HFFc6 (cell line): Measurements from ENCODE around the gene NEURL4. TPM values are rescaled to one million over a fixed set of nuclear protein-coding genes. Genes with fewer than 3 reads are reported as not detected.

Source experiments
- DNase-seq: peaks from one replicate; pipeline ENCODE4 v3.0.0-alpha.2; 2018
- H3K27ac Mint-ChIP-seq: 2 replicates; pipeline ENCODE4 v1.8.0; 2020; ENCODE audit warnings: mild to moderate bottlenecking, mixed read lengths
- H3K27me3 Mint-ChIP-seq: 2 replicates; pipeline ENCODE4 v1.8.0; 2021; ENCODE audit warnings: mild to moderate bottlenecking, moderate library complexity, mixed read lengths; ENCODE audit not compliant: insufficient read depth
- H3K36me3 Mint-ChIP-seq: 2 replicates; pipeline ENCODE4 v1.8.0; 2021; ENCODE audit warnings: low read depth, mixed read lengths
- H3K4me1 Mint-ChIP-seq: 2 replicates; pipeline ENCODE4 v1.8.0; 2020; ENCODE audit warnings: low read depth, mixed read lengths
- H3K4me3 Mint-ChIP-seq: 2 replicates; pipeline ENCODE4 v1.8.0; 2020; ENCODE audit warnings: mild to moderate bottlenecking, moderate library complexity, mixed read lengths
- H3K9me3 Mint-ChIP-seq: 2 replicates; pipeline ENCODE4 v1.8.0; 2020; ENCODE audit warnings: mild to moderate bottlenecking, mixed read lengths
- CTCF ChIP-seq: fragments of 200-600 bp; sonication (generic); IDR thresholded peaks from 2 replicates; pipeline ENCODE4 v1.5.0; 2021; ENCODE audit warnings: antibody characterized with exemption, mild to moderate bottlenecking
- total RNA-seq, 6 experiments: library from RNA; stranded (reverse); fragmentation: NEBNext Ultra II Directional; extraction: Animal tissue kit (Norgen Biotek cat#: 25700); gene quantifications; 2 replicates in 1 of 6; 3 replicates in 5 of 6; pipeline ENCODE4 v1.2.3, GENCODE V29; 2021

Gene NEURL4
- total RNA-seq, 6 experiments from 2014 or later: 18.7 to 24.6 (median 20.4) TPM

- DNase-seq: peak; percentile 80
- no peak for TF ChIP-seq CTCF
- peak overlapping the region; percentile 94 for H3K4me3 Mint-ChIP-seq
- H3K27me3 Mint-ChIP-seq: peaks cover 16% of the 10 kb centered on the region
- H3K4me1 Mint-ChIP-seq: peaks cover 52% of the 10 kb centered on the region
- H3K27ac Mint-ChIP-seq: peak overlapping the region; percentile 94
- peaks cover 50% of the 10 kb centered on the region for H3K36me3 Mint-ChIP-seq
- no peaks in the 10 kb centered on the region for H3K9me3 Mint-ChIP-seq
These were observed 20.3 kb downstream of the NEURL4 start for GRCh38 chr17:7308625-7309433.

- Mint-ChIP-seq H3K4me3 (peak overlapping the region; percentile 94), H3K27ac (peak overlapping the region; percentile 99), H3K36me3 (peaks cover 41% of the 10 kb centered on the region), H3K27me3 (peaks cover 12% of the 10 kb centered on the region), H3K9me3 (no peaks in the 10 kb centered on the region), H3K4me1 (peaks cover 43% of the 10 kb centered on the region)
- DNase-seq: no peak
- peak; percentile 36 for TF ChIP-seq CTCF
These were observed 21.2 kb downstream of the NEURL4 start for GRCh38 chr17:7307686-7308624.

DNA sequence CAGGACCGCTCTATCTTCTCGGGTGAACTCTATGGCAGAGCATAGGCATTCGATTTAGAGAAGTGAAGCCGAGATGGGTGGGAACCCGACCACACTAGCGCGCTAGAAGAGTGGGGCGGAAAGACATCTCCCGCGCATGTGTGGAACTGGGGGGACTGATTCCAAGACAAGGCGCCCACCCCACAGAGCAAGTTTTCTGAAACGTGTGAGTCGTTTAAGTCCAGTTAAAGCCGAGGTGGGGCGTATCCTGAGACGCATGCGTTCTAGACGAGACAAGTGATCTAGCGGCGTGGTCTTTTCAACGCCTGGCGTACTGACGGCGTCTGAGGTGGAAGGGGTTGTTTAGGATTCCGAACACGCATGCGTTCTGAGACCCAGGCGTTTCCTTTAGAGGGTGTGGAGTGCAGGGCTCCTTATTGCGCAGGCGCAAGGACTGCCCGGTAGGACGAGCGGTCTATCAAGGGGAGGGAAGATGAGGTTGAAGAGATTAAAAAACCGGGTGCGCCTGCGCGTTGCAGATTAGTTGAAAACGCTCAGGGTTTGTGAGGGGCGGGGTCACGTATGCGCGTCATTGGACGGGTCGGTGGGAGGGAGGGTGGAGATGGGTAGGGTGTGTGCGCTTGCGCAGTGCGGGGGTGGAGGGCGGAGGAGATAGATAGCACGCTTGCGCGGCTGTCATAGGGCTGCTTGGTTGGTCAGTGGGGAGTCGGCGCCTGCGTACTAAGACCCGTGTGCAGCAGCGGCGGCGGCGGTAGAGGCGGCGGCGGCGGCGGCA lies 22.0 kb downstream of the NEURL4 start, which contains the start of gene EIF5A:
Gene EIF5A (plus strand): TSS at position 718 of the 775 bp plus-strand sequence. CDS start 2,008 bp downstream, outside the sequence.
- no peak for TF ChIP-seq CTCF
- peaks cover 10% of the 10 kb centered on the region for H3K27me3 Mint-ChIP-seq
- peaks cover 36% of the 10 kb centered on the region for H3K4me1 Mint-ChIP-seq
- peak within 1 kb of the TSS; percentile 94 for H3K4me3 Mint-ChIP-seq
- H3K27ac Mint-ChIP-seq: peak within 1 kb of the TSS; percentile 99
- H3K9me3 Mint-ChIP-seq: no peaks in the 10 kb centered on the region
- DNase-seq: peak; percentile 100
- H3K36me3 Mint-ChIP-seq: peaks cover 33% of the 10 kb centered on the region

DNA sequence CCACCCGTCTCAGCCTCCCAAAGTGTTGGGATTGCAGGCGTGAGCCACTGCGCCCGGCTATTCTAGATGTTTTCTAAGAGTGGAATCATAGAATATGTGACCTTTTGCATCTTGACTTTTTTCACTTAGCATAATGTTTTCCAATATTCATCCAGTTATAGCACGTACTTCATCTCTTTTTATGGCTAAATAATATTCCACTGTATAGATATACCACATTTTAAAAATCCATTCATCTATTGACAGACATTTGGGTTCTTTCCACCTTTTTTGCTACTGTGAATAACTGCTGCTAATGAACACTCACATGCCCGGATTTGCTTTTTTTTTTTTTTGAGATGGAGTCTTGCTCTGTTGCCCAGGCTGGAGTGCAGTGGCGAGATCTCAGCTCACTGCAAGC lies 25.0 kb downstream of the NEURL4 start:
- H3K9me3 Mint-ChIP-seq: no peaks in the 10 kb centered on the region
- no peak overlapping the region for H3K4me3 Mint-ChIP-seq
- peaks cover 18% of the 10 kb centered on the region for H3K27me3 Mint-ChIP-seq
- H3K27ac Mint-ChIP-seq: no peak overlapping the region
- peaks cover 9% of the 10 kb centered on the region for H3K4me1 Mint-ChIP-seq
- DNase-seq: no peak
- peaks cover 8% of the 10 kb centered on the region for H3K36me3 Mint-ChIP-seq
- no peak for TF ChIP-seq CTCF
